HCT116 (cell line): ENCODE measurements around the gene CDA. TPM values are rescaled to one million over a fixed set of nuclear protein-coding genes. Genes with fewer than 3 reads are reported as not detected.

ENCODE experiments used
- ATAC-seq: fragments of 200-7000 bp; cut with Tn5 transposase; 2 replicates; pipeline ENCODE4 v1.9.1; 2020; ENCODE audit warnings: mild to moderate bottlenecking, moderate library complexity
- BruUV-seq: library from RNA; stranded (reverse); fragments of 400-500 nt; replicated peaks from 2 replicates; lab custom pipeline; 2021; lab: Mats Ljungman, UMichigan
- CTCF ChIA-PET: fragments of 300-600 bp; sonication (Branson Sonifier 250); formaldehyde crosslinking; loops from one replicate; lab custom pipeline; 2021; ENCODE audit warnings: antibody characterized with exemption; lab: Charles Lee
- POLR2A ChIA-PET: fragments of 300-600, 350-600 bp; sonication (Branson Sonifier 250); formaldehyde crosslinking; loops from one replicate; lab custom pipeline; 2021; ENCODE audit warnings: antibody characterized with exemption; lab: Charles Lee
- RAD21 ChIA-PET, 2 experiments: fragments of 300-600 bp; sonication (Branson Sonifier 250); formaldehyde crosslinking; loops; one replicate each; lab custom pipeline; 2023; ENCODE audit warnings: low total read pairs in 2 of 2; ENCODE audit not compliant: uncharacterized antibody in 2 of 2, unreplicated experiment in 2 of 2, low non-redundant PET in 1 of 2; lab: Charles Lee
- DNase-seq: peaks from one replicate; pipeline ENCODE4 v3.0.0-alpha.2; 2010; ENCODE audit warnings: low read depth, low spot score
- H2AFZ ChIP-seq: fragments of 200-600 bp; shearing (Covaris generic), sonication (generic); 2 replicates; pipeline ENCODE4 v1.6.1; 2017; ENCODE audit warnings: low read depth, mixed run types, mixed read lengths, antibody characterized with exemption, low read length; ENCODE audit not compliant: poor library complexity, severe bottlenecking
- H3K27ac ChIP-seq: 2 replicates; pipeline ENCODE4 v1.5.1; 2012; ENCODE audit warnings: low read depth, low read length
- H3K27me3 ChIP-seq: fragments of 200-600 bp; sonication (generic); 2 replicates; pipeline ENCODE4 v1.6.1; 2016; ENCODE audit warnings: mixed run types, low read length, mixed read lengths; ENCODE audit not compliant: insufficient read depth
- H3K36me3 ChIP-seq, 2 experiments: fragments of 200-500 bp in 1 of 2; fragments of 200-600 bp in 1 of 2; sonication (Bioruptor generic) in 1 of 2; sonication (generic) in 1 of 2; 2 replicates each; pipeline versions ENCODE4 v1.5.1 to v1.6.1; 2014 to 2016; ENCODE audit warnings: low read length in 2 of 2, inconsistent platforms in 1 of 2, mixed read lengths in 1 of 2, mixed run types in 1 of 2; ENCODE audit not compliant: insufficient read depth in 2 of 2, control insufficient read depth in 1 of 2
- H3K4me1 ChIP-seq, 2 experiments: fragments of 200-600 bp in 1 of 2; sonication (generic) in 1 of 2; 2 replicates each; pipeline versions ENCODE4 v1.5.1 to v1.6.1; 2012 to 2017; ENCODE audit warnings: low read length in 2 of 2, inconsistent platforms in 1 of 2, mild to moderate bottlenecking in 1 of 2, mixed read lengths in 1 of 2, mixed run types in 1 of 2, moderate library complexity in 1 of 2; ENCODE audit not compliant: insufficient read depth in 2 of 2, control insufficient read depth in 1 of 2
- H3K4me2 ChIP-seq: fragments of 200-600 bp; sonication (generic); 2 replicates; pipeline ENCODE4 v1.6.1; 2017; ENCODE audit warnings: mixed run types, low read length, mixed read lengths
- H3K4me3 ChIP-seq, 2 experiments: fragments of 200-600 bp in 1 of 2; sonication (generic) in 1 of 2; replicated peaks in 1 of 2; 2 replicates each; pipeline ENCODE4 v1.5.1; 2011 to 2016; ENCODE audit warnings: low read length in 2 of 2, control low read depth in 1 of 2, low read depth in 1 of 2, mild to moderate bottlenecking in 1 of 2, mixed read lengths in 1 of 2, mixed run types in 1 of 2
- H3K79me2 ChIP-seq: fragments of 200-600 bp; sonication (generic); 2 replicates; pipeline ENCODE4 v1.6.1; 2017; ENCODE audit warnings: mild to moderate bottlenecking, mixed run types, low read length, moderate library complexity, mixed read lengths; ENCODE audit not compliant: insufficient read depth
- H3K9ac ChIP-seq: fragments of 200-600 bp; sonication (generic); 2 replicates; pipeline ENCODE4 v1.6.1; 2016; ENCODE audit warnings: low read length, mixed read lengths
- H3K9me2 ChIP-seq: fragments of 200-600 bp; sonication (generic), shearing (Covaris generic); 2 replicates; pipeline ENCODE4 v1.6.1; 2017; ENCODE audit warnings: mixed run types, mild to moderate bottlenecking, moderate library complexity; ENCODE audit not compliant: insufficient read depth
- H3K9me3 ChIP-seq, 2 experiments: fragments of 200-500 bp in 1 of 2; fragments of 200-600 bp in 1 of 2; sonication (Bioruptor generic) in 1 of 2; sonication (generic) in 1 of 2; 2 replicates each; pipeline ENCODE4 v1.6.1; 2014 to 2017; ENCODE audit warnings: low read length in 2 of 2, mixed read lengths in 2 of 2, inconsistent platforms in 1 of 2, low read depth in 1 of 2, mild to moderate bottlenecking in 1 of 2, mixed run types in 1 of 2, moderate library complexity in 1 of 2; ENCODE audit not compliant: control insufficient read depth in 1 of 2, insufficient read depth in 1 of 2
- H4K20me1 ChIP-seq: fragments of 200-600 bp; sonication (generic), shearing (Covaris generic); 2 replicates; pipeline ENCODE4 v1.6.1; 2017; ENCODE audit warnings: mixed run types, mild to moderate bottlenecking, moderate library complexity; ENCODE audit not compliant: insufficient read depth
- CBX3 ChIP-seq: IDR thresholded peaks from 2 replicates; pipeline ENCODE4 v1.6.1; 2012; ENCODE audit warnings: low read depth
- CEBPB ChIP-seq: IDR thresholded peaks from 2 replicates; pipeline ENCODE4 v1.6.1; 2012; ENCODE audit warnings: low read depth
- CTCF ChIP-seq, 3 experiments: fragments of 200-600 bp in 1 of 3; sonication (generic) in 1 of 3; IDR thresholded peaks in 2 of 3; conservative IDR thresholded peaks in 1 of 3; 2 replicates each; pipeline ENCODE4 v1.5.1; 2012 to 2017; ENCODE audit warnings: low read depth in 2 of 3, low read length in 2 of 3, antibody characterized with exemption in 1 of 3, borderline replicate concordance in 1 of 3, control low read depth in 1 of 3, mild to moderate bottlenecking in 1 of 3, mixed read lengths in 1 of 3, mixed run types in 1 of 3, moderate library complexity in 1 of 3; ENCODE audit not compliant: insufficient read depth in 1 of 3
- EGR1 ChIP-seq: IDR thresholded peaks from 2 replicates; pipeline ENCODE4 v1.6.1; 2012; ENCODE audit warnings: low read depth
- ELF1 ChIP-seq: IDR thresholded peaks from 2 replicates; pipeline ENCODE4 v1.6.1; 2012; ENCODE audit warnings: low read depth, borderline replicate concordance
- EZH2 ChIP-seq: fragments of 200-600 bp; sonication (generic); IDR thresholded peaks from 2 replicates; pipeline ENCODE4 v1.6.1; 2017; ENCODE audit warnings: antibody characterized with exemption, mixed run types
- EZH2phosphoT487 ChIP-seq: fragments of 200-600 bp; IDR thresholded peaks from 2 replicates; pipeline ENCODE4 v1.6.1; 2018; ENCODE audit warnings: antibody characterized with exemption, borderline replicate concordance
- JUND ChIP-seq: IDR thresholded peaks from 2 replicates; pipeline ENCODE4 v1.6.1; 2012
- POLR2A ChIP-seq: IDR thresholded peaks from 2 replicates; pipeline ENCODE4 v1.7.0; 2011; ENCODE audit warnings: borderline replicate concordance; ENCODE audit not compliant: insufficient read depth, insufficient read length; ENCODE audit errors: extremely low read depth
- RAD21 ChIP-seq: IDR thresholded peaks from 2 replicates; pipeline ENCODE4 v1.6.1; 2012; ENCODE audit warnings: low read depth, mild to moderate bottlenecking
- SP1 ChIP-seq: IDR thresholded peaks from 2 replicates; pipeline ENCODE4 v1.6.1; 2012; ENCODE audit warnings: low read depth
- SRF ChIP-seq: IDR thresholded peaks from 2 replicates; pipeline ENCODE4 v1.6.1; 2012; ENCODE audit warnings: low read depth
- TCF7L2 ChIP-seq: IDR thresholded peaks from 2 replicates; pipeline ENCODE4 v1.7.0; 2011; ENCODE audit warnings: borderline replicate concordance, inconsistent platforms; ENCODE audit not compliant: insufficient read depth, insufficient read length; ENCODE audit errors: extremely low read depth
- YY1 ChIP-seq: IDR thresholded peaks from 2 replicates; pipeline ENCODE4 v1.6.1; 2011; ENCODE audit warnings: low read length, low read depth, moderate library complexity, mild to moderate bottlenecking; ENCODE audit not compliant: insufficient replicate concordance; ENCODE audit errors: extremely low read depth
- ZBTB33 ChIP-seq: IDR thresholded peaks from 2 replicates; pipeline ENCODE4 v1.6.1; 2011; ENCODE audit warnings: mild to moderate bottlenecking, low read length, moderate library complexity; ENCODE audit not compliant: insufficient replicate concordance; ENCODE audit errors: extremely low read depth
- ZFX ChIP-seq: fragments of 450-650 bp; IDR thresholded peaks from 2 replicates; pipeline ENCODE4 v1.6.1; 2017
- ZNF274 ChIP-seq: fragments of 200-500 bp; sonication (Bioruptor generic); IDR thresholded peaks from 2 replicates; pipeline ENCODE4 v1.6.1; 2014; ENCODE audit warnings: mild to moderate bottlenecking, low read depth, low read length, inconsistent platforms
- intact Hi-C: fragments of 100-400 bp; cut with micrococcal nuclease; formaldehyde crosslinking; loops from 2 replicates; pipeline ENCODE4 v1.10.0; 2022
- total RNA-seq: library from RNA; stranded (reverse); gene quantifications from one replicate; pipeline ENCODE4 v1.2.1, GENCODE V29; 2021; ENCODE audit not compliant: unreplicated experiment
- TF ChIP-seq, protein P1 (sequence below): IDR thresholded peaks from 2 replicates; pipeline ENCODE4 v1.6.1; 2012
- TF ChIP-seq, protein P2 (sequence below): IDR thresholded peaks from 2 replicates; pipeline ENCODE4 v1.6.1; 2012

CDA gene
- total RNA-seq, 1 experiment from 2014 or later, result 28.6 TPM

- Histone ChIP-seq H3K9me3 (no peaks in the 10 kb centered on the region), H3K27me3 (no peaks in the 10 kb centered on the region), H3K36me3 (no peaks in the 10 kb centered on the region; a peak in 1 of 4 replicates), H3K4me1 (peaks cover 28 to 35% of the 10 kb centered on the region in 2 experiments), H3K4me3 (no peak overlapping the region), H4K20me1 (no peaks in the 10 kb centered on the region), H3K9ac (no peak overlapping the region), H3K79me2 (no peaks in the 10 kb centered on the region), H3K27ac (no peak overlapping the region), H2AFZ (no peak overlapping the region), H3K4me2 (no peak overlapping the region), H3K9me2 (no peaks in the 10 kb centered on the region)
- ATAC-seq (no peak), DNase-seq (no peak)
- intact Hi-C loops, result no loop called here
- RAD21 ChIA-PET, result no interaction called here
- CTCF ChIA-PET, result no interaction called here
- POLR2A ChIA-PET, result no interaction called here
- no TSS peak for BruUV-seq
- TF ChIP-seq EZH2, result no peak
- no peak for TF ChIP-seq CEBPB
- TF ChIP-seq EGR1, result no peak
- TF ChIP-seq, protein P1, sequence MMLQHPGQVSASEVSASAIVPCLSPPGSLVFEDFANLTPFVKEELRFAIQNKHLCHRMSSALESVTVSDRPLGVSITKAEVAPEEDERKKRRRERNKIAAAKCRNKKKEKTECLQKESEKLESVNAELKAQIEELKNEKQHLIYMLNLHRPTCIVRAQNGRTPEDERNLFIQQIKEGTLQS, result no peak
- TF ChIP-seq CTCF (IDR thresholded peaks at IDR 0.05 in 2 of 3, conservative IDR thresholded peaks at IDR 0.05 in 1 of 3; ENCODE audit: borderline replicate concordance in 1 of 3, insufficient read depth in 1 of 3, low read depth in 2 of 3, low read length in 2 of 3), result no peak
- no peak for TF ChIP-seq ELF1
- TF ChIP-seq POLR2A, result no peak
- no peak for TF ChIP-seq YY1
- TF ChIP-seq JUND, result no peak
- no peak for TF ChIP-seq ZFX
- no peak for TF ChIP-seq RAD21
- no peak for TF ChIP-seq SRF
- no peak for TF ChIP-seq CBX3
- TF ChIP-seq, protein P2, sequence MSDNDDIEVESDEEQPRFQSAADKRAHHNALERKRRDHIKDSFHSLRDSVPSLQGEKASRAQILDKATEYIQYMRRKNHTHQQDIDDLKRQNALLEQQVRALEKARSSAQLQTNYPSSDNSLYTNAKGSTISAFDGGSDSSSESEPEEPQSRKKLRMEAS, result no peak; the same call in 1 of the 2 replicates
- no peak for TF ChIP-seq TCF7L2
- no peak for TF ChIP-seq ZNF274
- TF ChIP-seq ZBTB33, result no peak
- no peak for TF ChIP-seq SP1
- no peak for TF ChIP-seq EZH2phosphoT487
Observed at GRCh38 chr1:20615946-20616846, 27.3 kb downstream of the CDA start.
